HK-2 (cell line): Measurements from ENCODE around the gene GID8.

Experiments
- DNase-seq: peaks from one replicate; pipeline ENCODE4 v3.0.0-alpha.2; 2018; ENCODE audit not compliant: unreplicated experiment

GID8 gene

DNA sequence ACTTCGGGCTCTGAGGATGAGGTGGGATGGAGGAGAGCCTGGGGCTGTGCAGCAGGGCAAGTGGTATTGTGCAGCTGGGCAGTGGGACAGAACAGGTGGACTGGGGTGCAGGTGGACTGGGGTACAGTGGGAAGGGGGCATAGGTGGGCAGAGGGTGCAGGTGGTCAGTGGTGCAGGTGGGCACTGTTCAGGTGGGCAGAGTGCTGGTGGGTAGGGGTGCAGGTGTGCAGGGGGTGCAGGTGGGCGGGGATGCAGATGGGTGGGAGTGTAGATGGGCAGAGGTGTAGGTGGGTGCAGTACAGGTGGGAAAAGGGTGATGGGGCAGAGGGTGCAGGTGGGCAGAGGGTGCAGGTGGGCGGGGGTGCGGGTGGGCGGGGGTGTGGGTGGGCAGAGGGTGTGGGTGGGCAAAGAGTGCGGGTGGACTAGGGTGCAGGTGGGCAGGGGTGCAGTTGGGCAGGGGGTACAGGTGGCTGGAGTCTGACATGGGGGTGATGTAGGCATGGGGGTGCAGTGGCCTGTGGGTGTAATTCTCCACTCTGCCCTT is 48.4 kb downstream of the GID8 start:
- no peak for DNase-seq

- DNase-seq: no peak
These were observed 49.2 kb downstream of the GID8 start for GRCh38 chr20:62987114-62987513.

- no peak for DNase-seq
These were observed 51.3 kb downstream of the GID8 start for GRCh38 chr20:62989201-62989601.

DNA sequence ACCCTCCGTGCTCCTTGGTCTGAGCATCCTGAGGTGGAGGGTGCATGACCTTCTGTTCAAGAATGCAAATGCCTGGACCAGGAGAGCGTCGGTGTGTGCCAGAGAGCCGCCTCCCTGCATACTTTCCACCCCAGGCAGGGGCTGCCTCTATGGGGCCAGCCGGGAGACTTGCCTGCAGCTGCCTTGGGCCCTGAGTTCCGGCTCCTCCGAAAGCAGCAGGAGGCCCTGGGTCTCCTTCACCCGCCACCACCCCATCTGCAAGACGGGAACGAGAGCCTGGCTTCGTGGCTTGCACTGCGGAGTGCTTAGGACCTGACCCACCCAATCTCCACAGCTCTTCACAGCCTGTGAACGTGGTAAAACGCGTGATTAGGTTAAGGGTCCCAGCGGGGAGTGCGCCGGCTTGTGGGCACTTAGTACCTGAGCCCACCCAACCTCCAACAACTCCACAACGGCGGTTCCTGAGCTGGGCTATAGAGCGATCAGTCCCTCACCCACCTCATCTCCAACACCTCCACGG is 52.4 kb downstream of the GID8 start:
- DNase-seq: no peak

GRCh38 chr20:62991196-62991807 is 53.4 kb downstream of the GID8 start:
- no peak for DNase-seq

DNA sequence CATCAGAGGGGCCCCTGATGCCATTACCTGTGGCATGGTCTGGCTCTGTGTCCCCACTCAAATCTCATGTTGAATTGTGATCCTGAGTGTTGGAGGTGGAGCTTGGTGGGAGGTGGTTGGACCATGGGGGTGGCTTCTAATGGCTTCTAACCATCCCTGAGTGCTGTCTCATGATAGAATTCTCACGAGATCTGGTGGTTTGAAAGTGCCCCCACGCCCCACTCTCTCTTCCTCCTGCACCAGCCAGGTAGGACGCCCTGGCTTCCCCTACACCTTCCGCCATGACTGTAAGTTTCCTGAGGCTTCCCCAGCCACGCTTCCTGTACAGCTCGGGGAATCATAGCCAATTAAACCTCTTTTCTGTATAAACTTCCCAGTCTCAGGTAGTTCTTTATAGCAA is 53.9 kb downstream of the GID8 start:
- no peak for DNase-seq

DNA sequence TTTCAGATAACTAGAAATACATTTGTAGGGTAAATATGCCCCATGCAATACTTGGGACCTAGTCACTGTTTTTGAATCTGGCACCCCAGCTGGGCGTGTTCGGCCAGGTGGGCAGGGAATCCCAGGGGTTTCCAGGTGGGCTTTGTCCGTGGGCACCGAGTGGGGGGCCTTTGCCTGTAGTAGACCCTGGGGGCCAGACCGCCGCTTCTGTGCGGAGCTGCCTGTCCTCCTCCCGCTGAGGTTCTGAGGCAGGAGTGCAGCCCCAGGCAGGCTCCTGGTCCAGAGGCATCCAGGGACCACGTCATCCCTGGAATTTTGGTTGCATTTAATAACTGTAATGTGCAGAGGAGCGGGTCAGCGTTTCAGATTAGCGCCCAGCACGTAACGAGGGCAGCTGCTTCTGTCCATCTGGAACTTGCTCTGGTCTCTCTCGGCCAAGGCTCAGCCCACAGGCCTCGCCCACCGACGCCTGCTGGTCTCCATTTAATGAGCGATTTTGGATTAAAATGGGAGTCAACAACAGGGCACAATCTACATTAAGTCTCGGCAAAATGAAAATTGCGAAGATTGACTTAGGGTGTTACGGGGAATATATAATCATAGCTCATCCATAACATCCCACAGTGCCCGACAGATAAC is 56.0 kb downstream of the GID8 start:
- DNase-seq: no peak

DNA sequence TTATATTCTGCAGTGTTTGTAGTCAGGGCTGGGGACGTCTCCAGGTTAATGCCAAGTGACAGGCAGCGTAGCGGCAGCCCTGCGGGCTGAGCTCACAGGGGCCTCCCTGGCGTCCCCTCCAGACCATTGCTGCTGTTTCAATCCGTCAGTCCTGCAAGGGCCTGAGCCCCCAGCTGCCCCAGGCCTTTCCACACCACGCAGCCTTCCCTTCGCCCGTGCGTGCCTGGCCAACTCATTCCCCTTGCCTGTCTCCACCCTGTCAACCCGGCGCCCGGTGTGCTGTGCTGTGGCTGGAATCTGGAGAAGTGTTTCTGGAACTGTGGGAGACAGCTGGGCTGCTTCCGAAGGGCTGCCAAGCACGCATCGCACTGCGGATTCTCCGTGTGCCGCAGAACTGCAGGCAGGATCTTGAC is 56.9 kb downstream of the GID8 start:
- no peak for DNase-seq

DNA sequence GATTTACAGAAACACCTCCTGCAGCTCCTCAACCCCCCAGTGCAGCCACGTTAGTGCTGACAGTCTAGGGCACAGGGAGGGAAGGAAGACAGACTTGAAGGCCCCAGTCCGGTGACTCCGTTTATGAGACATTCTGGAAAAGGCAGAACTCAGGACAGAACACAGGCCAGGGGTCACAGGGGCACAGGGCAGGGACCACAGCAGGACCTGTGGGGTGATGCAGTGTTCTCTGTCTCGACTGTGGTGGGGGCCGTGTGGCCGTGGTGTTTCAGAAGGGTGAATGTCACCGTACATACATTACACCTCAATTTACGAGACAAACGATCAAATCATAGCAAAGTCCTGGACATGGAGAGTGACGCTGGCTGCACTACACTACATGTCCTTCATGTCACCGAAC is 57.5 kb downstream of the GID8 start:
- DNase-seq: no peak

DNA sequence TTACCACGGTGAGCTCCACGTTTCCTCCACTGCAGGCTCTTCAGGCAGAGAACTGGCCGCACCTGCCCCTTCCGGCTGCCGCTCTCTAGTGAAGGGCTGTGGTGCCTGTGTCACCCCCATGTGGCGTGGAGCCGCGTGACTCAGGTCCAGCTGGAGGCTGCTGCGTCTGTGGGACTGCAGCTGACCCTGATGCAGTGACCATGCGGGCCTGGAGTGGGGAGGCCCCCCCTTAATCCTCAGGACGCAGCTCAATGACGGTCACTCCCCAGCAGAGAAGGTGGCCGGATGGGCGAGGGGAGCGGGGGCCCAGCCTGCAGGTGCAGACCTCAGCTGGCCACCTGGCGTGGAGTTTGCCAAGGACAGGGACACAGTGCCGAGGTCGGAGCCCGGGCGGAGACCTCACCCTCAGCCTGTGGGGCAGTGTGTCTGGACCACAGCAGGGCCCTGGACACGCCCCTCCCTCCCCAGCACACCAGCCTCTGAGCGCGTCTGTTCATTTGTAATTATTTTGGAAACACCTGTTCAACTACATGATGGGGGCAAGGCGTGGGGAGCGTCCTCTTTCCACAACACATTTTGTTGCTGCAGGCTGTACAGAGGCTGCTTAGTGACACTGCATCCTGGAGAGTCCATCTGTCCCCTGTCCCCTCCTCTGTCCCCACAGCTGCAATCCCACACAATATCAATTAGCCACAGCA is 58.1 kb downstream of the GID8 start:
- DNase-seq: no peak

DNA sequence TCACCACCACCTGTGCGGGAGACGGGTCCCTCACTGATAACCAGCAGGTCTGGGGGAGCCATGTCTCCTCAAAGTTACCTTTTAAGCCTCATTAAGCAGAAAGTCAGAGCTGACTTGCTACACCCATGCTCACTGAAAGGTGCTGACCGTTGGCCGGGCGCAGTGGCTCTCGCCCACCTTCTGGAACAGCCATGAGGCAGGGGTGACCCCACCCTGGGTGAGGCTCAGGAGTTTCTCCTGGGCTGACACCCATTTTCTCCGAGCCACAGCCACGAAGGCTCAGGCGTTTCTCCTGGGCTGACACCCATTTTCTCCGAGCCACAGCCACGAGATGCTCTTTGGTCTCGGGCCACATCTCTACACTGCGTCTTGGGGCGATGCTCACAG is 58.6 kb downstream of the GID8 start:
- no peak for DNase-seq

DNA sequence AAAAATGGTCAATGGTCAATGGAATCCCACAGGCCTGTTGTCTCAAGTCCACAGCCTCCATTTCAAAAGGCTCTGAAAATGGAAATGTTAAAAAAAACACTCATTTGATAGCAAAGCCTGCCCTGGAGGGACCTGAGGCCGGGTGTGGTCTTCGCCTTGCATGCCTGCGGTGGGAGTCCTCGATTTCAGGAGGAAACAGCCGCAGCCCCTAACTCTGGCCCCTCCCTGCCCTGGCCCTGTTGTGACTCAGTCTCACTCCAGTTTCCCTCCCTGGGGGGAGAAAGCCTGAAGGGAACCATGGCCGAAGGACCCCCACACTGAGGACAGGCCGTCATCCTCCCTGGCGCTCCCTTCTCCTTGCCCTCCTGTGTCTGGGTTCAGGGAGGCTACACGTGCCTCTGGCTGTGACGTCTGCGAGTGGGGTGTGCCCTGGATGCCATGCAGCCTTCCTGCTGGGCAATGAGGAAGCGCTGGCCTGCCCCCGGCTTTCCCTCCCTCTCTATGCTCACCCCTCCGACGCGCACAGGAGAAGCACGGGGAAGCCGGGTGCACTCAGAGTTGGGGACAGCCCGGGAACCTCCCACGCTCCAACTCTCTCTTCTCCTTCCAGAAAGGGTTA is 59.6 kb downstream of the GID8 start:
- DNase-seq: no peak
